Measurements from ENCODE around the gene ACTRT2.

The ACTRT2 gene

GRCh38 chr1:3033040-3033789, 11.9 kb downstream of the ACTRT2 start:
- no peak for DNase-seq

GRCh38 chr1:3033790-3034090, 12.5 kb downstream of the ACTRT2 start:
- no peak for DNase-seq

GRCh38 chr1:3034162-3034561, 12.9 kb downstream of the ACTRT2 start:
- no peak for DNase-seq

- no peak for DNase-seq
These were observed 13.7 kb downstream of the ACTRT2 start for GRCh38 chr1:3034728-3035562.

GRCh38 chr1:3035563-3036446, 14.5 kb downstream of the ACTRT2 start:
- DNase-seq, result no peak

GRCh38 chr1:3036447-3037280, 15.4 kb downstream of the ACTRT2 start:
- no peak for DNase-seq

GRCh38 chr1:3037281-3038040, 16.2 kb downstream of the ACTRT2 start:
- no peak for DNase-seq

GRCh38 chr1:3038113-3038551, 16.9 kb downstream of the ACTRT2 start:
- no peak for DNase-seq

GRCh38 chr1:3038571-3039181, 17.4 kb downstream of the ACTRT2 start:
- no peak for DNase-seq

- DNase-seq, result no peak
These were observed 18.7 kb downstream of the ACTRT2 start for GRCh38 chr1:3040004-3040403.

- DNase-seq, result no peak
These were observed 21.2 kb downstream of the ACTRT2 start for GRCh38 chr1:3042481-3042880.

GRCh38 chr1:3049164-3049563, 27.9 kb downstream of the ACTRT2 start:
- DNase-seq, result no peak

GRCh38 chr1:3049905-3050304, 28.6 kb downstream of the ACTRT2 start:
- DNase-seq, result no peak

- no peak for DNase-seq
These were observed 29.3 kb downstream of the ACTRT2 start for GRCh38 chr1:3050603-3051002.

- DNase-seq, result no peak
These were observed 30.3 kb downstream of the ACTRT2 start for GRCh38 chr1:3051270-3052268.

GRCh38 chr1:3052501-3052900, 31.2 kb downstream of the ACTRT2 start:
- DNase-seq, result no peak

GRCh38 chr1:3053366-3053980, 32.2 kb downstream of the ACTRT2 start:
- DNase-seq, result no peak

- no peak for DNase-seq
These were observed 32.7 kb downstream of the ACTRT2 start for GRCh38 chr1:3053986-3054385.

- no peak for DNase-seq
These were observed 33.2 kb downstream of the ACTRT2 start for GRCh38 chr1:3054474-3054873.

Measured in stimulated activated naive CD4-positive, alpha-beta T cell treated with Interleukin-2 at 50 U/mL for 16 hours (primary cell).